ENCODE measurements around the gene TOP2B.

- TF ChIP-seq GABPA (IDR thresholded peaks at IDR 0.05; ENCODE audit: low read depth), result no peak
- no peak for TF ChIP-seq REST (IDR thresholded peaks at IDR 0.05; ENCODE audit: low read depth, low read length)
Measured at GRCh38 chr3:25711090-25711489, 46.4 kb upstream of the TOP2B start.

Data from SK-N-SH (cell line).